K562 (cell line): ENCODE measurements around the gene NHSL2. TPM values are rescaled to one million over a fixed set of nuclear protein-coding genes. Genes with fewer than 3 reads are reported as not detected.

ENCODE experiments used
- ATAC-seq: fragments of 200-7000 bp; cut with Tn5 transposase; 3 replicates; pipeline ENCODE4 v1.9.1; 2020; ENCODE audit warnings: moderate library complexity
- BruUV-seq: library from RNA; stranded (reverse); fragments of 400-500 nt; replicated peaks from 2 replicates; lab custom pipeline; 2021; lab: Mats Ljungman, UMichigan
- CTCF ChIA-PET: fragments of 300-600 bp; formaldehyde crosslinking; extraction: SDS; loops from one replicate; lab custom pipeline; 2021; ENCODE audit warnings: low intra/inter-chr PET ratio; lab: Yijun Ruan, JAX
- POLR2A ChIA-PET: fragments of 300-600, 350-650 bp; sonication (Branson Sonifier 250); formaldehyde crosslinking; extraction: SDS; loops from one replicate; lab custom pipeline; 2021; ENCODE audit warnings: antibody characterized with exemption, inconsistent platforms; lab: Yijun Ruan, JAX
- DNase-seq, 4 experiments: peaks; one replicate each; pipeline versions ENCODE4 v3.0.0 to v3.0.0-alpha.2; 2011 to 2018; ENCODE audit warnings: low spot score in 3 of 4, mixed read lengths in 3 of 4; ENCODE audit errors: extremely low read depth in 1 of 4
- FAIRE-seq: peaks from 2 replicates; lab custom pipeline; 2011; peaks lifted over from hg19 to GRCh38; lab: Jason Lieb, UNC
- H2AFZ ChIP-seq: 2 replicates; pipeline ENCODE4 v1.6.0; 2011; ENCODE audit warnings: low read depth, low read length, control low read depth, inconsistent platforms
- H3K27ac ChIP-seq: fragments of 200-600 bp; 3 replicates; pipeline ENCODE4 v1.8.0; 2011; ENCODE audit warnings: low read depth, mild to moderate bottlenecking, control low read depth, inconsistent platforms, low read length, moderate library complexity, mixed read lengths; ENCODE audit errors: extremely low read depth
- H3K27me3 ChIP-seq, 2 experiments: fragments of 300-600 bp in 1 of 2; 2 replicates in 1 of 2; 3 replicates in 1 of 2; pipeline versions ENCODE4 v1.6.0 to v1.8.0; 2011; ENCODE audit warnings: inconsistent platforms in 2 of 2, low read length in 2 of 2, mild to moderate bottlenecking in 1 of 2, mixed read lengths in 1 of 2, moderate library complexity in 1 of 2; ENCODE audit not compliant: control insufficient read depth in 2 of 2, insufficient read depth in 2 of 2
- H3K36me3 ChIP-seq: fragments of 300-600 bp; 3 replicates; pipeline ENCODE4 v1.8.0; 2011; ENCODE audit warnings: mild to moderate bottlenecking, low read length, inconsistent platforms; ENCODE audit not compliant: control insufficient read depth, insufficient read depth
- H3K4me1 ChIP-seq, 2 experiments: fragments of 200-600 bp in 1 of 2; replicated peaks in 1 of 2; 2 replicates in 1 of 2; 3 replicates in 1 of 2; pipeline versions ENCODE4 v1.5.1 to v1.8.0; 2011; ENCODE audit warnings: inconsistent platforms in 2 of 2, low read length in 2 of 2, mild to moderate bottlenecking in 1 of 2, mixed read lengths in 1 of 2, moderate library complexity in 1 of 2; ENCODE audit not compliant: control insufficient read depth in 2 of 2, insufficient read depth in 2 of 2
- H3K4me2 ChIP-seq: 2 replicates; pipeline ENCODE4 v1.6.1; 2011; ENCODE audit warnings: low read length, control low read depth, inconsistent platforms, mixed read lengths; ENCODE audit not compliant: insufficient read depth
- H3K4me3 ChIP-seq: fragments of 200-600 bp; sonication (generic), shearing (Covaris generic); 2 replicates; pipeline ENCODE4 v1.5.1; 2016; ENCODE audit warnings: control low read depth, inconsistent platforms
- H3K79me2 ChIP-seq: fragments of 200-600 bp; 3 replicates; pipeline ENCODE4 v1.8.0; 2011; ENCODE audit warnings: low read length, inconsistent platforms; ENCODE audit not compliant: control insufficient read depth, insufficient read depth
- H3K9ac ChIP-seq, 2 experiments: 2 replicates each; pipeline versions ENCODE4 v1.6.0 to v1.6.1; 2011; ENCODE audit warnings: low read depth in 2 of 2, low read length in 2 of 2, control low read depth in 1 of 2, inconsistent platforms in 1 of 2, mild to moderate bottlenecking in 1 of 2, mixed read lengths in 1 of 2; ENCODE audit not compliant: insufficient read depth in 1 of 2
- H3K9me1 ChIP-seq: one replicate; pipeline ENCODE4 v1.6.0; 2011; ENCODE audit warnings: inconsistent platforms, mild to moderate bottlenecking, low read length, moderate library complexity; ENCODE audit not compliant: control insufficient read depth, insufficient read depth
- H3K9me3 ChIP-seq: replicated peaks from 2 replicates; pipeline ENCODE4 v1.5.1; 2011; ENCODE audit warnings: low read depth, low read length, inconsistent platforms; ENCODE audit not compliant: control insufficient read depth, insufficient read depth
- H4K20me1 ChIP-seq: replicated peaks from 2 replicates; pipeline ENCODE4 v1.6.1; 2011; ENCODE audit warnings: low read length, inconsistent platforms, mixed read lengths; ENCODE audit not compliant: control insufficient read depth, insufficient read depth
- ARHGAP35 ChIP-seq: fragments of 450-650 bp; IDR thresholded peaks from 2 replicates; pipeline ENCODE4 v1.6.1; 2018; ENCODE audit not compliant: partially characterized antibody
- CREB3L1 ChIP-seq: fragments of 450-650 bp; IDR thresholded peaks from 2 replicates; pipeline ENCODE4 v1.6.1; 2014; ENCODE audit warnings: low read depth, mild to moderate bottlenecking, moderate library complexity, borderline replicate concordance
- E2F6 ChIP-seq, 2 experiments: IDR thresholded peaks; 2 replicates each; pipeline ENCODE4 v1.6.1; 2011; ENCODE audit warnings: borderline replicate concordance in 1 of 2, control low read depth in 1 of 2, low read depth in 1 of 2, low read length in 1 of 2, mild to moderate bottlenecking in 1 of 2, mixed read lengths in 1 of 2, moderate library complexity in 1 of 2; ENCODE audit not compliant: insufficient read depth in 1 of 2, insufficient read length in 1 of 2, poor library complexity in 1 of 2, severe bottlenecking in 1 of 2; ENCODE audit errors: extremely low read depth in 1 of 2
- GABPA ChIP-seq: fragments of 200-800 bp; sonication (Bioruptor generic); conservative IDR thresholded peaks from 2 replicates; pipeline ENCODE4 v1.6.1; 2016; ENCODE audit warnings: low read depth, missing genetic modification characterization, missing compliant biosample characterization
- KLF10 ChIP-seq: fragments of 250-450 bp; sonication (Bioruptor Pico); IDR thresholded peaks from 2 replicates; pipeline ENCODE4 v1.6.1; 2021; ENCODE audit warnings: matching md5 sums
- NCOA1 ChIP-seq: fragments of 450-650 bp; IDR thresholded peaks from 2 replicates; pipeline ENCODE4 v1.6.1; 2016; ENCODE audit warnings: low read depth
- NCOA2 ChIP-seq, 2 experiments: fragments of 450-650 bp; IDR thresholded peaks; 2 replicates each; pipeline ENCODE4 v1.6.1; 2018; ENCODE audit warnings: mild to moderate bottlenecking in 2 of 2, moderate library complexity in 1 of 2; ENCODE audit not compliant: partially characterized antibody in 2 of 2
- RBFOX2 ChIP-seq: fragments of 200-400 bp; formaldehyde crosslinking; IDR thresholded peaks from 2 replicates; pipeline ENCODE4 v1.6.1; 2017; ENCODE audit warnings: low read depth, mild to moderate bottlenecking, low read length, moderate library complexity
- RCOR1 ChIP-seq, 2 experiments: IDR thresholded peaks; 2 replicates each; pipeline ENCODE4 v1.6.1; 2012; ENCODE audit warnings: low read depth in 2 of 2, low read length in 2 of 2, borderline replicate concordance in 1 of 2, improper control_type of control experiment in 1 of 2
- SPI1 ChIP-seq: IDR thresholded peaks from 2 replicates; pipeline ENCODE4 v1.6.1; 2011; ENCODE audit warnings: low read depth, low read length, control low read depth, borderline replicate concordance
- TCF15 ChIP-seq: fragments of 250-450 bp; sonication (Bioruptor Pico); IDR thresholded peaks from 2 replicates; pipeline ENCODE4 v1.8.0; 2022; ENCODE audit warnings: moderate library complexity, mild to moderate bottlenecking, inconsistent platforms
- ZNF274 ChIP-seq: IDR thresholded peaks from 2 replicates; pipeline ENCODE4 v1.6.1; 2011; ENCODE audit warnings: low read depth, mild to moderate bottlenecking, low read length, moderate library complexity, borderline replicate concordance
- WGBS: fragments of 100-300 bp; shearing (Covaris generic); methylation state at CpG from one replicate; pipeline ENCODE4 v1.1.6; 2016; ENCODE audit warnings: low coverage, mixed read lengths; ENCODE audit not compliant: insufficient coverage; ENCODE audit errors: missing lambda C conversion rate; 5-methylcytosine and 5-hydroxymethylcytosine counted together
- in situ Hi-C: fragments of 300-500 bp; cut with MboI; formaldehyde crosslinking; loops from 4 replicates; pipeline ENCODE4 v1.15.0; 2018; ENCODE audit warnings: inconsistent platforms, mixed read lengths
- intact Hi-C: fragments of 100-400 bp; cut with micrococcal nuclease; formaldehyde crosslinking; loops from 2 replicates; pipeline ENCODE4 v1.14.2; 2022
- polyA plus RNA-seq, 8 experiments: library from polyadenylated mRNA; depleted of rRNA in 4 of 8; stranded (reverse) in 5 of 8; unstranded in 3 of 8; fragments of >200 nt; fragmentation: Nextera tagmentation in 2 of 8; fragmentation: Illumina TruSeq in 1 of 8; extraction: Ambion mirVana in 2 of 8; extraction: Trizol in 1 of 8; gene quantifications; 2 replicates each; pipeline versions ENCODE4 v1.2.1 to v1.2.3, GENCODE V29; 2011 to 2014; ENCODE audit warnings: inconsistent platforms in 1 of 8, missing spikeins in 1 of 8
- total RNA-seq, 7 experiments: library from RNA; depleted of rRNA in 6 of 7; stranded (reverse); fragments of >200 nt in 6 of 7; fragmentation: Illumina TruSeq in 2 of 7; extraction: Trizol in 2 of 7; gene quantifications; 2 replicates each; pipeline versions ENCODE4 v1.2.1 to v1.2.3, GENCODE V29; 2011 to 2021; ENCODE audit warnings: low replicate concordance in 1 of 7

NHSL2 gene
- total and polyA plus RNA-seq, 9 of the 15 experiments (the other 6 are each of a cell fraction or from before 2014, with no cell fraction given) = 0.02 TPM; not detected in 8

GRCh38 chrX:71955530-71956120, 45.0 kb downstream of the NHSL2 start (continued):
- no peak for TF ChIP-seq RBFOX2
- no peak for TF ChIP-seq GABPA (tag)
- TF ChIP-seq NCOA2 (IDR thresholded peaks at IDR 0.05; ENCODE audit: partially characterized antibody in 2 of 2) = no peak
- no peak for TF ChIP-seq ARHGAP35
- TF ChIP-seq, all 486 proteins: peak for 0

GRCh38 chrX:71958281-71958675, 47.6 kb downstream of the NHSL2 start:
- Histone ChIP-seq H3K9ac (no peak overlapping the region), H3K4me1 (no peaks in the 10 kb centered on the region; a peak in 1 of 5 replicates), H3K4me3 (no peak overlapping the region), H3K4me2 (no peak overlapping the region), H2AFZ (no peak overlapping the region), H3K27ac (no peak overlapping the region), H3K9me3 (no peaks in the 10 kb centered on the region), H3K79me2 (no peaks in the 10 kb centered on the region), H3K9me1 (no peaks in the 10 kb centered on the region), H3K36me3 (no peaks in the 10 kb centered on the region), H3K27me3 (no peaks in the 10 kb centered on the region; a peak in 1 of 5 replicates), H4K20me1 (0 out of 2 replicates have a peak, but pooled peaks cover 5% of the 10 kb centered on the region)
- POLR2A ChIA-PET = interaction anchor here (0.7 kb wide), 1 partner anchor 10 kb away, joined by 4 read pairs; no protein-coding TSS in a partner anchor
- DNase-seq (no peak), ATAC-seq (no peak), FAIRE-seq (no peak)
- TF ChIP-seq RCOR1 (IDR thresholded peaks at IDR 0.05; ENCODE audit: borderline replicate concordance in 1 of 2, low read depth in 2 of 2, low read length in 2 of 2) (no peak), CREB3L1 (no peak), E2F6 (IDR thresholded peaks at IDR 0.05; ENCODE audit: borderline replicate concordance in 1 of 2, extremely low read depth in 1 of 2, insufficient read depth in 1 of 2, insufficient read length in 1 of 2, low read depth in 1 of 2, low read length in 1 of 2, poor library complexity in 1 of 2, severe bottlenecking in 1 of 2) (no peak), KLF10 (CRISPR knock-in tag) (no peak), SPI1 (no peak), TCF15 (no peak), ZNF274 (no peak), NCOA1 (no peak)
- CTCF ChIA-PET = no interaction called here
- in situ Hi-C loops (no loop called here), intact Hi-C loops (no loop called here)
- WGBS = 14% methylated on average over 1 of the region's 2 CpGs
- BruUV-seq = no TSS peak
